ENCODE data around the gene BST2.

- TF ChIP-seq CTCF (IDR thresholded peaks at IDR 0.05; ENCODE audit: low read length) = no peak
- TF ChIP-seq EZH2 (IDR thresholded peaks at IDR 0.05; ENCODE audit: borderline replicate concordance, low read length) = no peak
Measured at GRCh38 chr19:17401628-17402027, 3.8 kb downstream of the BST2 start.
